ENCODE results near the gene MRPS27. TPM values are rescaled to one million over a fixed set of nuclear protein-coding genes. Genes with fewer than 3 reads are reported as not detected.

The MRPS27 gene
- total and polyA plus RNA-seq, 9 of the 15 experiments (the other 6 are each of a cell fraction or from before 2014, with no cell fraction given), result 73.6 to 144 (median 106) TPM

DNA sequence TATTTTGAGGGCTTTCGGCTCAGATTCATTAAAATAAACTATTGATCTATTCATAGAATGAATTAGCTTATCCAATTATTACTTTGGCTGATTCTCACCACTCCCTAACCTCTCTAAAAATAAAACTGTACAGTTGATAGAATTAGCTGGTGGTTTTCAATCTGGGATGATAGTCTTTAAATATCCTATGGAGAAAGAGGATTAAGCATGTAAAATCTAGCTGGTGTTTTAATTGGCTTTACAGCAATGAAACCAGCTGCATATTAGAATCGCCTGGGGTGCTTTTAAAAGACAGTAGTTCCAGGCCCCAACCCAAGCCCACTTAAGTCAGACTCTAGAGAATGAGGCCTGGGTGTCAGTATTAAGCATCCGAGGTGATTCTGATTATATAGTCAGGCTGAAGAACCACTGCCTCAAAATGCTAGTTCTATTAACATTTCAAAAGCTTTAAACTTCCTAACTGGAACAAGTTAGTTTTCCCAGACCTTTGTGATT, 117.7 kb downstream of the MRPS27 start:
- Histone ChIP-seq H3K4me3 (no peak overlapping the region), H3K9me3 (replicated peaks; ENCODE audit: control insufficient read depth, insufficient read depth, low read depth, low read length) (no peaks in the 10 kb centered on the region), H2AFZ (ENCODE audit: low read depth, low read length) (no peak overlapping the region), H3K27me3 (ENCODE audit: control insufficient read depth in 2 of 2, insufficient read depth in 2 of 2, low read length in 2 of 2) (no peaks in the 10 kb centered on the region), H3K9ac (ENCODE audit: insufficient read depth in 1 of 2, low read depth in 2 of 2, low read length in 2 of 2) (no peak overlapping the region), H3K27ac (ENCODE audit: extremely low read depth, low read depth, low read length) (no peak overlapping the region), H3K79me2 (ENCODE audit: control insufficient read depth, insufficient read depth, low read length) (no peaks in the 10 kb centered on the region), H4K20me1 (replicated peaks; ENCODE audit: control insufficient read depth, insufficient read depth, low read length) (no peaks in the 10 kb centered on the region), H3K4me2 (ENCODE audit: insufficient read depth, low read length) (no peak overlapping the region), H3K9me1 (ENCODE audit: control insufficient read depth, insufficient read depth, low read length) (peaks cover 3% of the 10 kb centered on the region), H3K4me1 (replicated peaks in 1 of 2; ENCODE audit: control insufficient read depth in 2 of 2, insufficient read depth in 2 of 2, low read length in 2 of 2) (0 out of 5 replicates have a peak, but pooled peaks cover 0 to 2% of the 10 kb centered on the region in 2 experiments), H3K36me3 (ENCODE audit: control insufficient read depth, insufficient read depth, low read length) (peaks cover 89% of the 10 kb centered on the region)
- DNase-seq (ENCODE audit: extremely low read depth in 1 of 4, low spot score in 3 of 4) (no peak), ATAC-seq (no peak), FAIRE-seq (no peak)
- intact Hi-C loops (cut with micrococcal nuclease), result no loop called here
- BruUV-seq (replicated peaks), result no TSS peak
- 68% methylated on average over 3 of the region's 3 CpGs for WGBS (ENCODE audit: insufficient coverage, low coverage, missing lambda C conversion rate)
- in situ Hi-C loops (cut with MboI), result no loop called here
- ChIA-PET CTCF (ENCODE audit: low intra/inter-chr PET ratio) (no interaction called here), POLR2A (interaction anchor here (0.6 to 0.7 kb wide), 3 partner anchors 120 to 1369 kb away, joined by 3 to 4 read pairs (median 3); no protein-coding TSS in a partner anchor)
- no peak for TF ChIP-seq SIN3A (IDR thresholded peaks at IDR 0.05; ENCODE audit: borderline replicate concordance in 2 of 2, control insufficient read depth in 1 of 2, low read depth in 2 of 2, low read length in 2 of 2)
- TF ChIP-seq PTBP1 (IDR thresholded peaks at IDR 0.05; ENCODE audit: low read depth, low read length), result no peak
- TF ChIP-seq ZNF589 (CRISPR knock-in tag; IDR thresholded peaks at IDR 0.05; ENCODE audit: low read depth), result no peak
- no peak for TF ChIP-seq RBM34 (IDR thresholded peaks at IDR 0.05; ENCODE audit: borderline replicate concordance, insufficient read depth, low read length)
- TF ChIP-seq, protein P1, sequence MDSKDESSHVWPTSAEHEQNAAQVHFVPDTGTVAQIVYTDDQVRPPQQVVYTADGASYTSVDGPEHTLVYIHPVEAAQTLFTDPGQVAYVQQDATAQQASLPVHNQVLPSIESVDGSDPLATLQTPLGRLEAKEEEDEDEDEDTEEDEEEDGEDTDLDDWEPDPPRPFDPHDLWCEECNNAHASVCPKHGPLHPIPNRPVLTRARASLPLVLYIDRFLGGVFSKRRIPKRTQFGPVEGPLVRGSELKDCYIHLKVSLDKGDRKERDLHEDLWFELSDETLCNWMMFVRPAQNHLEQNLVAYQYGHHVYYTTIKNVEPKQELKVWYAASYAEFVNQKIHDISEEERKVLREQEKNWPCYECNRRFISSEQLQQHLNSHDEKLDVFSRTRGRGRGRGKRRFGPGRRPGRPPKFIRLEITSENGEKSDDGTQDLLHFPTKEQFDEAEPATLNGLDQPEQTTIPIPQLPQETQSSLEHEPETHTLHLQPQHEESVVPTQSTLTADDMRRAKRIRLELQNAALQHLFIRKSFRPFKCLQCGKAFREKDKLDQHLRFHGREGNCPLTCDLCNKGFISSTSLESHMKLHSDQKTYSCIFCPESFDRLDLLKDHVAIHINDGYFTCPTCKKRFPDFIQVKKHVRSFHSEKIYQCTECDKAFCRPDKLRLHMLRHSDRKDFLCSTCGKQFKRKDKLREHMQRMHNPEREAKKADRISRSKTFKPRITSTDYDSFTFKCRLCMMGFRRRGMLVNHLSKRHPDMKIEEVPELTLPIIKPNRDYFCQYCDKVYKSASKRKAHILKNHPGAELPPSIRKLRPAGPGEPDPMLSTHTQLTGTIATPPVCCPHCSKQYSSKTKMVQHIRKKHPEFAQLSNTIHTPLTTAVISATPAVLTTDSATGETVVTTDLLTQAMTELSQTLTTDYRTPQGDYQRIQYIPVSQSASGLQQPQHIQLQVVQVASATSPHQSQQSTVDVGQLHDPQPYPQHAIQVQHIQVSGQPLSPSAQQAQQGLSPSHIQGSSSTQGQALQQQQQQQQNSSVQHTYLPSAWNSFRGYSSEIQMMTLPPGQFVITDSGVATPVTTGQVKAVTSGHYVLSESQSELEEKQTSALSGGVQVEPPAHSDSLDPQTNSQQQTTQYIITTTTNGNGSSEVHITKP (IDR thresholded peaks at IDR 0.05; ENCODE audit: partially characterized antibody), result no peak
- TF ChIP-seq NR4A1 (CRISPR knock-in tag; IDR thresholded peaks at IDR 0.05), result no peak
- TF ChIP-seq NR4A1 (tag; IDR thresholded peaks at IDR 0.05), result no peak
- no peak for TF ChIP-seq ZNF764 (CRISPR knock-in tag; IDR thresholded peaks at IDR 0.05; ENCODE audit: low read depth)
- TF ChIP-seq, protein P2, sequence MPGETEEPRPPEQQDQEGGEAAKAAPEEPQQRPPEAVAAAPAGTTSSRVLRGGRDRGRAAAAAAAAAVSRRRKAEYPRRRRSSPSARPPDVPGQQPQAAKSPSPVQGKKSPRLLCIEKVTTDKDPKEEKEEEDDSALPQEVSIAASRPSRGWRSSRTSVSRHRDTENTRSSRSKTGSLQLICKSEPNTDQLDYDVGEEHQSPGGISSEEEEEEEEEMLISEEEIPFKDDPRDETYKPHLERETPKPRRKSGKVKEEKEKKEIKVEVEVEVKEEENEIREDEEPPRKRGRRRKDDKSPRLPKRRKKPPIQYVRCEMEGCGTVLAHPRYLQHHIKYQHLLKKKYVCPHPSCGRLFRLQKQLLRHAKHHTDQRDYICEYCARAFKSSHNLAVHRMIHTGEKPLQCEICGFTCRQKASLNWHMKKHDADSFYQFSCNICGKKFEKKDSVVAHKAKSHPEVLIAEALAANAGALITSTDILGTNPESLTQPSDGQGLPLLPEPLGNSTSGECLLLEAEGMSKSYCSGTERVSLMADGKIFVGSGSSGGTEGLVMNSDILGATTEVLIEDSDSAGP (CRISPR knock-in tag; IDR thresholded peaks at IDR 0.05), result no peak
